COLO829 (cell line): Measurements from ENCODE around the gene PUS1.
"Not testable (repeated sequence)": the region's sequence is repeated elsewhere in the genome, so short reads cannot be mapped to it uniquely, and the experiment has no call there.

ENCODE experiments used
- DNase-seq: peaks from one replicate; pipeline ENCODE4 v3.0.0; 2012; ENCODE audit warnings: low spot score

PUS1 gene

DNA sequence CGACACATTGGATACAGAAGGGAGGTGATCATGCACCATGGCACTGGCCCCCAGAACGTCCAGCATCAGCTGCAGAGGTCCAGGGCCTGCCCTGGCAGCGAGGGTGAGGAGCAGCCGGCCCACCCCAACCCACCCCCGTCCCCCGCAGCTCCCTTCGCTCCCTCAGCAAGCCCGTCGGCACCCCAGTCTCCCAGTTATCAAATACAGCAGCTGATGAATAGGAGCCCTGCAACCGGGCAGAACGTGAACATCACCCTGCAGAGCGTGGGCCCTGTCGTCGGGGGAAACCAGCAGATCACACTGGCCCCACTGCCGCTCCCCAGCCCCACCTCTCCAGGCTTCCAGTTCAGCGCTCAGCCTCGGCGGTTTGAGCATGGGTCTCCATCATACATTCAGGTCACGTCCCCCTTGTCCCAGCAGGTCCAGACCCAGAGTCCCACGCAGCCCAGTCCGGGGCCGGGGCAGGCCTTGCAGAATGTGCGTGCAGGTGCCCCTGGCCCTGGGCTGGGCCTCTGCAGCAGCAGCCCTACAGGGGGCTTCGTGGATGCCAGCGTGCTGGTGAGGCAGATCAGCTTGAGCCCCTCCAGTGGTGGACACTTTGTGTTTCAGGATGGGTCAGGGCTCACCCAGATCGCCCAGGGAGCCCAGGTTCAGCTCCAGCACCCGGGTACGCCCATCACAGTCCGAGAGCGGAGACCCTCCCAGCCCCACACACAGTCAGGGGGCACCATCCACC lies 31.7 kb downstream of the PUS1 start:
- DNase-seq, result not testable (repeated sequence)

- not testable (repeated sequence) for DNase-seq
Measured at GRCh38 chr12:131961328-131961727, 32.3 kb downstream of the PUS1 start.

GRCh38 chr12:131962069-131962468 lies 33.0 kb downstream of the PUS1 start:
- no peak for DNase-seq

DNA sequence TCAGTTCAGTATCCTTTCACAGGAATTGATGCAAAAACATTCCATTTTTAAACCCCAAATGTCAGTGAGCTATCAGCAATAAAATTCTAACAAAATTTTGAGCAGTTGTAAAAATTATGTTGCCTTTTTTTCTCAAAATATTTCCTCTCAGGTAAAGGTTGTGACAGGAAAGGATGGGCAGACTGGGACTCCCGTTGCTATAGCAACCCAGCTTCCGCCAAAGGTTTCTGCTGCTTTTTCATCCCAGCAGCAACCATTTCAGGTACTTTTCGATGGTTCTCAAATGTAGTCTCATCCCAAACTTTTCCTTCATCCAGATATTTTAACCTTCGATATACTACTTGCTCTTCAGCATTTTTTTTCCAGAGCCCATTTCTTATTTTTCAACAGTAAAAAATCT lies 34.3 kb downstream of the PUS1 start:
- no peak for DNase-seq

DNA sequence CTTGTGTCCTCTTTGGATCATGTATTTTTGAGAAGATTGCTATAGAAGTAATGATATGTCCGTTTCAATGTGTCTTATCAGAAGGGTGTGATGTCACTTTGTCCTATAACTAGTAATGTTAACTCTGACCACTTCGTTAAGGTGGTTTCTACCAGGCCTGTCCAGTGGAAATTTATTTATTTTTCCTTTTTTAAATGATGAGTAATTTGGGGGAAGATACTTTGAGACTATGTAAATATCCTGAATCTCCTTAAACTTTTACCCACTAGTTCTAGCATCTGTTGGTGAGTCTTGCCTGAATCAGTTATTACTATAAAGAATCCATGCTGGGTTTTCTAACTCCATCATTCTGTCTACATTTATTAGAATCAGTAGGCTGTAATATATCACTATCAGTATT lies 36.0 kb downstream of the PUS1 start:
- DNase-seq, result no peak

DNA sequence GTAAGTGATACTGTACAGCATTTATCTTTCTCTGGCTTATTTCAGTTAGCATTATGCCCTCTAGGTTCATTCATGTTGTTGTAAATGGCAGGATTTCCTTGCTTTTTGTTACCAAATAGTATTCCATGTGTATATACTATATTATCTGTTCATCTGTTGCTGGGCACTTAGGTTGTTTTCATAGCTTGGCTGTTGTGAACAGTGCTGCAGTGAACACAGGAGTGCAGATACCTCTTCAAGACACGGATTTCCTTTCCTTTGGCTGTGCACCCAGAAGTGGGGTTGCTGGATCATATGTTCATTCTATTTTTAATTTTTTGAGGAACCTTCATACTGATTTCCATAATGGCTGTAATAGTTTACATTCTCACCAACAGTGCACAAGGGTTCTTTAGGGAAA lies 42.1 kb downstream of the PUS1 start:
- DNase-seq, result no peak

GRCh38 chr12:131975228-131975627 lies 46.2 kb downstream of the PUS1 start:
- no peak for DNase-seq

DNA sequence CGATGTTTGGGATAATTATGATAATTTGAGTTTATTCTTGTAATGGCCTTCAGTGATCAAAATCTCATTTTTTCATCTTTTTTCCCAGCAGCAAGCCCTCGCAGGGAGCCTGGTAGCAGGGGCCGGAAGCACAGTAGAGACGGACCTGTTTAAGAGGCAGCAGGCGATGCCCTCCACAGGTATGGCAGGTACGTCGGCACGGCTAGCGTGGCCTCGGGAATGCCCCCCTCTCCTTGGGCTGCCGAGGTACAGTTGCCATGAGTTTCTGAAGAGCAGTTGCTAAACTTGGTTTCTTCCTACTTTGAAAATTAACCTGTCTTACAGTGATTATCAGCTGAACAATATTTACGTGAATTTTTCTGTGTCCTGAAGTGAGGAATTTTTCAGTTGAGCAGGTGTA lies 50.5 kb downstream of the PUS1 start:
- no peak for DNase-seq

DNA sequence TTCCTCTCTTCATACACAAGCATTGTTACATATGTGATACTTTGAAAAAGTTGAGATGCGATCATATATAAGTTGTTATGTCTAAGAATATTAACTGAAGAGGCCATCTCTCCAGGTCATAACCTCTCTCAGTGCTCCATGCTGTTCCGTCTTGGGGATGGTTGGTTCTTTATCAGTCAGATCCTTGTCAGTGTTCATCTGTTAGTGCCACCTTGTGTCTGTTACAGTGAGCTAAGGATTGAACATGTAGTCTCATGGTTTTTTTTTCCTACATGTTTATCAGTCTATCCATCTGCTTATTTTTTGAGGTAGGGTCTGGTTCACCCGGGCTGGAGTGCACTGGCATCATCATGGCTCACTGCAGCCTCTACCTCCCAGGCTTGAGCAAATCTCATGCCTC lies 51.2 kb downstream of the PUS1 start:
- no peak for DNase-seq

DNA sequence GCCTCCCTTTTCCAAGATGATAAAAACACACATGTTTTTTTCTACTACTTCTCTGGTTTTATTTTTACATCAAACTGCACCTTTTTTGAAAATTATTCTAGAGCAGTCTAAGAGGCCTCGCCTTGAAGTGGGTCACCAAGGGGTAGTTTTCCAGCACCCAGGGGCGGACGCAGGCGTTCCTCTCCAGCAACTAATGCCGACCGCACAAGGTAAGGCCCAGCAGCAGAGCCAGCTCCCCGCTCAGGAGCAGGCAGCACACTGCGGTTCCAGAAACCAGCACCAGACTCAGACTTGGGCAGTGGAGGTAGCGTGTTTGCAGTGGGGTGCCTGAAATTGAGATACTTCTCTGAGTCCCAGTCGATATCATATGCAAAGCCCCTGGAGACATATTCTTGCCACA lies 52.3 kb downstream of the PUS1 start:
- DNase-seq, result no peak

DNA sequence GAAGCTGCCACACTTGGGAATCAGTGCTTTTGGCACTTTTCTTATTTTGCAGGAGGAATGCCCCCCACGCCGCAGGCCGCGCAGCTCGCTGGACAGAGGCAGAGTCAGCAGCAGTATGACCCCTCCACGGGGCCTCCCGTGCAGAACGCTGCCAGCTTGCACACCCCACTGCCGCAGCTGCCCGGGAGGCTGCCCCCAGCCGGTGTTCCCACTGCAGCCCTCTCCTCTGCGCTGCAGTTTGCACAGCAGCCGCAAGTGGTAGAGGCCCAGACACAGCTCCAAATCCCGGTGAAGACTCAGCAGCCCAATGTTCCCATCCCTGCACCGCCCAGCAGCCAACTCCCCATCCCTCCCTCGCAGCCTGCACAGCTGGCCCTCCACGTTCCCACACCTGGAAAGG lies 53.0 kb downstream of the PUS1 start:
- DNase-seq, result no peak

DNA sequence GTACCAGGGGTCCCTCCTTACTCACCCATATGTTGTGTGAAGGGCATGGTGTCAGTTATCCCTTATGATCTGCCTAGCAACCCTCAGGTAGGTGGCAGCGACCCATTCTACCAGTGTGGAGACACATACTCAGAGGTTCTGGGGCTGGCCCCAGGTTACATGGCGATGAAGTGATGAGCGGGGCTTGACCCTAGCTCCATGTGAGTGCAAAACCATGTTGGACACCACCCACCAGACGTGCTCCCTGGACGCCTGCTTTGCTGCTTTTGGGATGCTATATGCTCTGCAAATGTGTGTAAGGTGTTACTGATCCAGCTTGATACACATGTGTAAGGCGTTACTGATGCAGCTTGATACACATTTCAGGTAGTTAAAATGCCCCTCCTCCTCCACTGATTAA lies 54.0 kb downstream of the PUS1 start:
- DNase-seq, result no peak

- DNase-seq, result no peak
Measured at GRCh38 chr12:131983554-131983953, 54.5 kb downstream of the PUS1 start.

DNA sequence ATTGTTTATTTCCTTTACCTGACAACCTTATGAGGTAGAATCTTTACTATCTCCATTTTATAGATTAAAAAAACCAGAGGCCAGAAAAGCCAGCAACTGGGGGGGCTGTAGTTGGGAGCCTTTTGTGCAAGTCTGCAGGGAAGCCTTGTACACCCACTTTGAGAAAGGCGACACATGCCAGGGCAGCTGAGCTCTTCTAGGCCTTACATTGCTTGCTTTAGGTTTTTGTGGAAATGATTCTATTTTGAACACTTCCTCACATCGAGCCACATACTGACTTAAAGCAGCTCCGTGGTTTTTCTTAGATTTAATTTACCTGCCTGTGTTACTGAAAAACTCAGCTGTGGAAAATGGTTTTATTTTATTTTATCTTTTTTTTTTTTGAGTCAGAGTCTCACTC lies 55.3 kb downstream of the PUS1 start:
- no peak for DNase-seq

DNA sequence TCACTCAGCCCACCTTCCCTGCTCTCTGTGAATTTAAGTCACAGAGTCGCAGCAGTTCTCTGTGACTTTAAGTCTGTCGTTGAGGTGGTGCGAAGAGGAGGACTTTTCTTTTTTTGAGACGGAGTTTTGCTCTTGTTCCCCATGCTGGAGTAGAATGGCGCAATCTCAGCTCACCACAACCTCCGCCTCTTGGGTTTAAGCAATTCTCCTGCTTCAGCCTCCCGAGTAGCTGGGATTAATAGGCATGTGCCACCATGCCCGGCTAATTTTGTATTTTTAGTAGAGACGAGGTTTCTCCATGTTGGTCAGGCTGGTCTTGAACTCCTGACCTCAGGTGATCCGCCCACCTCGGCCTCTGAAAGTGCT lies 56.4 kb downstream of the PUS1 start:
- DNase-seq, result not testable (repeated sequence)

GRCh38 chr12:131986361-131986760 lies 57.3 kb downstream of the PUS1 start:
- no peak for DNase-seq

DNA sequence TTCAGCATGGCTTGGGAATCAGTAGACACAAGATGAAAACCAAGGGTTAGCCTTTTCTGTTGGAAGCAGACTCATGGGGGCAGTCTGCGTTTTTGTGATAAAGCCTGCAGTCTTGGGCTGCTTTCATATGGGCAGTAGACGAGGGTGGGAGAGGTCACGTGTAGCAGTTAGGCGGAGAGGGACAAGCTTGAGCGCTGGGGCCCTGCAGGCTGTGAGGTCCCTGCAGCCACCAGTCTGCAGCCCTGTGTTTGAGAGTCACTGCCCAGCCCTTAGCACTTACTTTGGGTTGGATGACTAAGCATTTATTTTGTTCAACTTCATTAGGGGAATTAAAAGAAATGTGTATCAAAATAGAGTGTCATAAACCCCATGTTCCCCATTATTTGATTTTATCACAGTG lies 57.8 kb downstream of the PUS1 start:
- DNase-seq, result no peak

GRCh38 chr12:131987552-131987951 lies 58.5 kb downstream of the PUS1 start:
- DNase-seq, result no peak

GRCh38 chr12:131988054-131988796 lies 59.1 kb downstream of the PUS1 start:
- DNase-seq, result no peak

DNA sequence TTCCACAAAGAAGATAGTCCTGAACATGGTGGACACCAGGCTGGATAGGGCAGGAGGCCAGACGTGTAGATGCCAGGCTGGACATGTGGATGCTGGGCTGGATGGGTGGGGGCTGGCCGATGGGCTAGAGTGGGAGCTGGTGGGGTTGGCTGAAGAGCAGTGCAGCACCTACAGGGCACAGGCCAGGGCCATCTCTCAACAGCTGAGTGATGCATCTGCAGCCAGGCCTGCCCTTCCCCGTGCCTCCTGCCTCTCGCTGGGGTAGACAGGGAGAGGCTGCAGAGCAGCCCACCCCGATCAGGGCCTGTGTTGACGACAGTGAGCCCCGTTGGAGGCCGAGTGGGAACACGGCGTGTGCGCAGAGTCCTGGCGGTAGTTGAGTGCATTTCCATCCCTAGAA lies 59.9 kb downstream of the PUS1 start:
- no peak for DNase-seq

GRCh38 chr12:131990066-131990979 lies 61.2 kb downstream of the PUS1 start:
- DNase-seq, result no peak

GRCh38 chr12:131990980-131991305 lies 61.9 kb downstream of the PUS1 start:
- no peak for DNase-seq
